ENCODE results near the gene LACTB.

Gene LACTB

GRCh38 chr15:63181648-63182047 lies 60.0 kb downstream of the LACTB start:
- no peak for DNase-seq

DNA sequence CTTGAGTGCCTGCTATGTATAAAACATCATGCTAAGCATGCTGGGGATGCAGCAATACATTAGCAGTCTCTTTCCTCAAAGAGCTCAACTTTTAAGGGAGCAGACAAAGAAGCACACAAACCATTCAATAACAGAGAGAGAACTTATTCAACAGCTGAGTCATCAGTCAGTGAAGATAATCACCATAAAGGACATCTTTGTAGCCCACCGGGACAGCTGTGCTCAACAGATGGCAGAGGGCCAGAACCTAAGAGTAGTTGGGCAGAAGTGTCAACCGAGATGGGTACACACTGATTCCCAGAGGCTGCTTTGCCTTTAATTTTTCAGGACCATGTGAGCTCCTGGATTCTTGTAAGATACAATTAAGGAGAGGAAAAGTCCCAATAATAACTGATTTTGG lies 63.5 kb downstream of the LACTB start:
- no peak for DNase-seq

DNA sequence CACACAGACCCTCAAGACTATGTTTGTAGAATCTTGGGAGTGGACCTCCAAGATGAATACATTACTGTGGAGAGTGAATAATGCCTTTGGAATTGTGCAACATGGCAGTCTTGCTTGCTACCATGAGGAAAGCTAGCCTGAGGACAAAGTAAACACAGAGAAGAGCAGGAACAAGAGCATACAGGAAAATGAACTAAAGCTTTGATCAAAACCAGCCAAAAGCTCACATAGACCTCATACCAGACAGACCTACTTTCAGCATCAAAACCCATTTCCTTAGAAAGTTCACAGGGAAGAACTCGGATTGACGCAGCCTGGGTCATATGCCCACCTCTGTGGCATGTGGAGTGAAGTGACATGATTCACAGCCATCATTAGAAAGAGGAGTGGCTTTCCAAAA lies 64.4 kb downstream of the LACTB start:
- no peak for DNase-seq

GRCh38 chr15:63187589-63188226 lies 66.0 kb downstream of the LACTB start:
- no peak for DNase-seq

DNA sequence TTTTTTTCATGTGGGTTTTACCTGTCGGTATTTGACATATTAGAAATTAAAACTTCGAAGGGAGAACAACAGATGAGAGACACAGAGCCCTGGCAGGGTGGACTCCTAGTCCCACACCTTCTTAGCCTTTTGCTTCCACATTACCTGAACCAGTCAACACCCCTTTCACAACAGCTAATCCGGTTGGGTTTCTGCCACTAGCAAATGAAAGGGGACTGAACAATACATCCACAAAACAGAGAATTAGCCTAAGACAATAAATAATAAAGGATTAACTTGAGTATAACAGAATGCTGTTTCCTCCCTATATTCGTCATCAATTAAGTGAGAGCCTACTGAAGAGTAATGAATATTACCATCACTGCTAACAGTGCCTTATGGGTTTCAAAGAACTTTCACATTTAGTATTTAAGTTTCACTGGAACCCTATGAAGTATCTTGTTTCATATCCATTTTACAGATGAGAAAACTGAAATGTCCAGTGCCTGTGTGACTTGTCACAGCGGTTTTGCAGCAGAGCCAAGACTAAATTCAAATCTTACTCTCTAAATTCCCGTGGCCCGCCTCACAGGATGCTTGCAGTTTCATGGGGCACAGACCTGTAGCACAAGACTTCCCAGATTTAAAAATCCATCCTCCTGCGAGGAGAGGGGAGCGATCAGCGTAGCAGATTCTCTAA lies 66.7 kb downstream of the LACTB start:
- DNase-seq = no peak

- DNase-seq = peak; percentile 99
These were observed 67.5 kb downstream of the LACTB start, which contains the start of gene RAB8B for GRCh38 chr15:63188926-63189871. TSS of gene RAB8B (plus strand) at chr15:63189606. CDS start at chr15:63189625, 19 bp downstream.

DNA sequence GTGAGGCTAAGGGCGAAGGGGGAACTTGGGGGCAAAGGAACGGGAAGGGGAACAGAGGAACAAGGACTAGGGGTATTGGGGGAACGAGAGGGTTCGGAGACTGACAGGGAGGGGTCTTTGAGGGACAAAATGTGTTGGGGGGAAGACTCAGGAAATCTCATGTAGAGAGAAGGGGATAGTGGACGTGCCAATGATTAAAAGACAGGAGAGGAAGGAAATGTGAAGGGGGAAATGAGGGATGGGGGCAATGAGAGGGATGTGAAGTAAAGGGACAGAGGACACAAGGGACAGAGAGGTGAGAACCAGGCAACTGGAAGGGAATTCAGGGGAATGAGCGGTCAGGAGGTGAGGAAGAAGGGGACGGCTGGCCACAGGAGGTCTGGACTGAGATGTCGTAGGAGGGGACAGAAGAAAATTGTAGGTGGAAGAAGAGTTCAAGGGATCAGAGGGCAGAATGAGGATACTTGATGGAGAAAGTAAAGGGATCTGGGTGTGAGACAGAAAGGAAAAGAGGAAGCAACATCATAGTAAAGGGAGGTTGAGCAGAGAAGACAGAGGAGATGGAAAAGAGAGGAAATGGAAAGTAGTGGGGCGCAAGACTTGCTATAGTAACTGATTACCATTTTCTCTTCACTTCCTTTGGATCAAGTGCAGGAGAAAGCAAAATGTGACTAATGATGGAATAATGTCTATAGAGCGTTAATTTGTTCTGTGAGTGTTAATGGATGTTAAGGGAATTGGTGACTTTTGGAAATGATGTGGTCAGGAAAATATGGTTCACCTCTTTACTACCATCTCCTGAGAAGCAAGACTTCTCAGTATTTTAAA lies 68.5 kb downstream of the LACTB start:
- DNase-seq = no peak

- no peak for DNase-seq
These were observed 69.3 kb downstream of the LACTB start for GRCh38 chr15:63190769-63191649.

Data from CD4-positive, alpha-beta T cell treated with Interleukin-17A for 4 hours (primary cell).